ENCODE data around the gene GARRE1. TPM values are rescaled to one million over a fixed set of nuclear protein-coding genes. Genes with fewer than 3 reads are reported as not detected.

GARRE1 gene
- total RNA-seq, 1 experiment from 2014 or later, result 16.9 TPM

DNA sequence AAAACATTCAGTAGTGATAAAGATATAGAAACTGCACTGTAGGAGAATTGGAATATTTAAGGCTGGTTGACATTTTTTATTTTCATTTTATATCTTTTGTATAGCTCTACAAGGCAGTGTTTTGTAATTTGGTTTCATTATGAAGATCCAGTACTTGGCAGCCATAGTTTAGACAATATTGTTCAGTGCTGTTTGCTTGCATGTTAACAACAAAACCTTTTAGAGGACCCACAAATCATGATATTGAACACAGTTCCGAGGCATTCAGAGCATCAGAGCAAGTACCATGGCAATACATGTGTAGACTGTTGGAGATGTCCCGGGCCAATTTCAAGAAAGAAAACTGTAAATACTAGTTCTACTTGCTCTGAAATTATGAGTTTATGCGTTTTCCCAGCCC, 25.6 kb upstream of the GARRE1 start:
- Histone ChIP-seq H3K27me3 (ENCODE audit: insufficient read depth, low read length) (no peaks in the 10 kb centered on the region), H2AFZ (ENCODE audit: low read depth, low read length, poor library complexity, severe bottlenecking) (no peak overlapping the region), H3K4me3 (replicated peaks in 1 of 2; ENCODE audit: low read depth in 1 of 2, low read length in 2 of 2) (no peak overlapping the region), H3K9me2 (ENCODE audit: insufficient read depth) (no peaks in the 10 kb centered on the region), H3K27ac (ENCODE audit: low read depth, low read length) (no peak overlapping the region), H3K9ac (ENCODE audit: low read length) (no peak overlapping the region), H3K4me2 (ENCODE audit: low read length) (no peak overlapping the region), H3K4me1 (ENCODE audit: control insufficient read depth in 1 of 2, insufficient read depth in 2 of 2, low read length in 2 of 2) (peaks cover 23 to 41% of the 10 kb centered on the region in 2 experiments), H4K20me1 (ENCODE audit: insufficient read depth) (0 out of 2 replicates have a peak, but pooled peaks cover 2% of the 10 kb centered on the region), H3K9me3 (ENCODE audit: control insufficient read depth in 1 of 2, insufficient read depth in 1 of 2, low read depth in 1 of 2, low read length in 2 of 2) (no peaks in the 10 kb centered on the region), H3K79me2 (ENCODE audit: insufficient read depth, low read length) (peaks cover 20% of the 10 kb centered on the region), H3K36me3 (ENCODE audit: control insufficient read depth in 1 of 2, insufficient read depth in 2 of 2, low read length in 2 of 2) (peaks cover 46 to 48% of the 10 kb centered on the region in 2 experiments)
- TF ChIP-seq YY1 (IDR thresholded peaks at IDR 0.05; ENCODE audit: extremely low read depth, insufficient replicate concordance, low read depth, low read length), result no peak
- no peak for TF ChIP-seq RAD21 (IDR thresholded peaks at IDR 0.05; ENCODE audit: low read depth)
- TF ChIP-seq JUND (IDR thresholded peaks at IDR 0.05), result no peak
- no peak for TF ChIP-seq TCF7L2 (IDR thresholded peaks at IDR 0.05; ENCODE audit: borderline replicate concordance, extremely low read depth, insufficient read depth, insufficient read length)
- no peak for TF ChIP-seq POLR2A (IDR thresholded peaks at IDR 0.05; ENCODE audit: borderline replicate concordance, extremely low read depth, insufficient read depth, insufficient read length)
- TF ChIP-seq EGR1 (IDR thresholded peaks at IDR 0.05; ENCODE audit: low read depth), result no peak
- TF ChIP-seq ZNF274 (IDR thresholded peaks at IDR 0.05; ENCODE audit: low read depth, low read length), result no peak
- no peak for TF ChIP-seq FOSL1 (IDR thresholded peaks at IDR 0.05; ENCODE audit: low read depth)
- TF ChIP-seq EZH2phosphoT487 (IDR thresholded peaks at IDR 0.05; ENCODE audit: borderline replicate concordance), result no peak
- no peak for TF ChIP-seq CTCF (IDR thresholded peaks at IDR 0.05 in 2 of 3, conservative IDR thresholded peaks at IDR 0.05 in 1 of 3; ENCODE audit: borderline replicate concordance in 1 of 3, insufficient read depth in 1 of 3, low read depth in 2 of 3, low read length in 2 of 3)
- no peak for TF ChIP-seq ELF1 (IDR thresholded peaks at IDR 0.05; ENCODE audit: borderline replicate concordance, low read depth)
- no peak for TF ChIP-seq ZFX (IDR thresholded peaks at IDR 0.05)
- TF ChIP-seq SP1 (IDR thresholded peaks at IDR 0.05; ENCODE audit: low read depth), result no peak
- TF ChIP-seq CBX3 (IDR thresholded peaks at IDR 0.05; ENCODE audit: low read depth), result no peak
- TF ChIP-seq SIN3A (IDR thresholded peaks at IDR 0.05; ENCODE audit: low read depth), result no peak
- ChIA-PET POLR2A (no interaction called here), RAD21 (ENCODE audit: low non-redundant PET in 1 of 2, low total read pairs in 2 of 2, uncharacterized antibody in 2 of 2, unreplicated experiment in 2 of 2) (no interaction called here), CTCF (interaction anchor here (0.7 to 1.1 kb wide), 2 partner anchors 8 to 10 kb away, joined by 3 read pairs; no protein-coding TSS in a partner anchor)
- BruUV-seq (replicated peaks), result no TSS peak
- intact Hi-C loops (cut with micrococcal nuclease), result no loop called here
- ATAC-seq, result no peak
- no peak for DNase-seq (ENCODE audit: low read depth, low spot score)
